BLaER1 treated with 17β-estradiol and CSF1 and Interleukin-3, amounts not matched to agents 10 nM and 100 nM (cell line): ENCODE measurements around the gene LHFPL2.

Experiments used
- H3K27ac ChIP-seq, 11 experiments: shearing (Covaris generic); formaldehyde crosslinking; 2 replicates each; pipeline ENCODE4 v1.8.1; 2022
- H3K27me3 ChIP-seq, 11 experiments: shearing (Covaris generic); formaldehyde crosslinking; 2 replicates each; pipeline ENCODE4 v1.8.1; 2022
- H3K36me3 ChIP-seq, 11 experiments: shearing (Covaris generic); formaldehyde crosslinking; 2 replicates each; pipeline ENCODE4 v1.8.1; 2022
- H3K4me1 ChIP-seq, 10 experiments: shearing (Covaris generic); formaldehyde crosslinking; 2 replicates each; pipeline ENCODE4 v1.8.1; 2022
- H3K4me2 ChIP-seq, 11 experiments: shearing (Covaris generic); formaldehyde crosslinking; 2 replicates each; pipeline ENCODE4 v1.8.1; 2022
- H3K4me3 ChIP-seq, 10 experiments: shearing (Covaris generic); formaldehyde crosslinking; 2 replicates each; pipeline ENCODE4 v1.8.1; 2022
- H3K9ac ChIP-seq, 11 experiments: shearing (Covaris generic); formaldehyde crosslinking; 2 replicates each; pipeline ENCODE4 v1.8.1; 2022
- H3K9me3 ChIP-seq, 11 experiments: shearing (Covaris generic); formaldehyde crosslinking; replicated peaks in 1 of 11; 2 replicates each; pipeline ENCODE4 v1.8.1; 2022
- H4K20me1 ChIP-seq, 11 experiments: shearing (Covaris generic); formaldehyde crosslinking; 2 replicates each; pipeline ENCODE4 v1.8.1; 2022
- Cebpa-rat ChIP-seq, 11 experiments: shearing (Covaris generic); IDR thresholded peaks; 2 replicates each; pipeline ENCODE4 v1.8.1; 2022

LHFPL2 gene

DNA sequence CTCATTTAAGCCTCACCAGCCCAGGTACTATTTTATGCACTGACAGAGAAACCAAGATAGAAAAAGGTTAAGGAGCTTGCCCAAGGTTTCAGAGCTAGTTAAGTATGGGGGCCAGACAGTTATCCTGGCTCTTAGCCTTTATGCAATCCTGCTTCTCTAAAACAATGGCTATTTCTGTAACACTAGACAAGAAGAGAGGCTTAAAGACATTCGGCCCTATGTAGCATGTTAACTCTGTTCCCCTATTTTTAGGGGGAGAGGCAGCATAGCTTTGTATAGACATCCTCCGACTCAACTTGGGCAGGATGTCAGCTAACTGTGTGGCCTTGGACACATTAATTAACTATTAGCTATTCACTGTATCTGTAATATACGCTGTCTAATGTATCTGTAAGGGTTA is 54.6 kb downstream of the LHFPL2 start:
- H3K9ac ChIP-seq, result no peak overlapping the region
- no peak for TF ChIP-seq Cebpa-rat (IDR thresholded peaks at IDR 0.05)
- no peaks in the 10 kb centered on the region for H3K27me3 ChIP-seq
- no peak overlapping the region for H3K4me3 ChIP-seq
- H4K20me1 ChIP-seq, result no peaks in the 10 kb centered on the region
- peaks cover 0 to 18% (median 0%) of the 10 kb centered on the region in 11 experiments; a peak in 3 of 22 replicates for H3K36me3 ChIP-seq
- H3K4me2 ChIP-seq, result peak overlapping the region in 3 of 11 experiments; percentile 55 to 61 (median 56); a peak in 5 of 22 replicates
- H3K9me3 ChIP-seq, result no peaks in the 10 kb centered on the region
- no peak overlapping the region for H3K27ac ChIP-seq
- H3K4me1 ChIP-seq, result peaks cover 0 to 90% (median 4%) of the 10 kb centered on the region in 10 experiments; a peak in 10 of 20 replicates

DNA sequence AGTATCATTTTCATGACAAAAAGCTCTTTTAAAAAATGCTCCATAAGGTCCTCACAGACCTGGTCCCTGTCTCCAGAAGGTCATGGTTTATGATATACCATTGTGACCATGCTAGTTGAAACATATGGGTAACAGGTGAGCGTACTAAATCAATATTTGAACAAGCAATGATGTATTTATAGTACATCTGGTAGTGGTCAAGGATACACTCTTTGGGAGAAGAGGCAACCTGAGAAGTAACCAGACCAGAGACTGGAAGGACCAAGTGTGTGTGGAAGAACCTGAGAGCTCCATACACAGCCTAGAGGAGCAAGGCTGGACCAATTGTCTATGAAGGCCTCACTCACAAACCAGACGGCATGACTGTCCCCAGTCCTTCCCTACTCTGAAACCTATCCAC is 55.1 kb downstream of the LHFPL2 start:
- H3K27me3 ChIP-seq, result no peaks in the 10 kb centered on the region
- H3K4me2 ChIP-seq, result peak overlapping the region in 4 of 11 experiments; percentile 26 to 61 (median 56); a peak in 6 of 22 replicates
- H3K9me3 ChIP-seq, result no peaks in the 10 kb centered on the region
- no peak for TF ChIP-seq Cebpa-rat (IDR thresholded peaks at IDR 0.05)
- no peak overlapping the region for H3K9ac ChIP-seq
- H3K4me1 ChIP-seq, result peaks cover 0 to 96% (median 4%) of the 10 kb centered on the region in 10 experiments; a peak in 10 of 20 replicates
- H3K27ac ChIP-seq, result no peak overlapping the region
- peaks cover 0 to 24% (median 0%) of the 10 kb centered on the region in 11 experiments; a peak in 3 of 22 replicates for H3K36me3 ChIP-seq
- H3K4me3 ChIP-seq, result no peak overlapping the region
- H4K20me1 ChIP-seq, result no peaks in the 10 kb centered on the region

DNA sequence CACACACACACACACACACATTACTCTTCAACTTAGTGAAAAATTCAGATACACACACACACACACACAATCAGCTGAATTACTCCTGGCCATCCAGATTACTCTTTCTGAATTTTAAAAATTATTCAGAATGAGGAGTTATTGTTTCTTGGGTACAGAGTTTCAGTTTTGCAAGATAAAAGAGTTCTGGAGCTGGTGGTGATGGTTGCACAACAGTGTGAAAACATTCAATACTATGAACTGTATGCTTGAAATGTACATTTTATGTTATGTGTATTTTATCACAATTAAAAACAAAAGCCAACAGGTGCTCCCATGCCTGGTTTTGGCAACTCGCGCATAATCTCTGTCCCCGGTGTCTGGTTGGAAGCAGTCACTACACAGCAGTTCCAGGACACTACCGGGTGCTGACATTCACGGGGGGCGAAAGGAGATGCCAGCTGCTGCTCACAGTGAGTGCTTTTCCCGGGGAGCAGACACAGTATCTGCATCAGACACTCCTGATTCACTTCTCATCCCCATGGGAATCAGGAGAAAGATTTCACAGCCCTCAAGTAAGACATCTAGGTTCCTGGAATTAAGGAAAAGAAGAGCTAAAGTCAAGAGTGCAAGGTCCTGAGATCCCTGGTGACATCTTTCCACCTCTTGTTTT is 55.7 kb downstream of the LHFPL2 start:
- no peaks in the 10 kb centered on the region for H3K9me3 ChIP-seq
- H3K9ac ChIP-seq, result no peak overlapping the region
- no peak for TF ChIP-seq Cebpa-rat (IDR thresholded peaks at IDR 0.05)
- H3K36me3 ChIP-seq, result peaks cover 0 to 26% (median 0%) of the 10 kb centered on the region in 11 experiments; a peak in 3 of 22 replicates
- peaks cover 0 to 97% (median 8%) of the 10 kb centered on the region in 10 experiments; a peak in 12 of 20 replicates for H3K4me1 ChIP-seq
- H3K27ac ChIP-seq, result no peak overlapping the region
- no peaks in the 10 kb centered on the region for H4K20me1 ChIP-seq
- H3K4me2 ChIP-seq, result peak overlapping the region in 5 of 11 experiments; percentile 18 to 61 (median 55); a peak in 8 of 22 replicates
- no peaks in the 10 kb centered on the region for H3K27me3 ChIP-seq
- no peak overlapping the region for H3K4me3 ChIP-seq

DNA sequence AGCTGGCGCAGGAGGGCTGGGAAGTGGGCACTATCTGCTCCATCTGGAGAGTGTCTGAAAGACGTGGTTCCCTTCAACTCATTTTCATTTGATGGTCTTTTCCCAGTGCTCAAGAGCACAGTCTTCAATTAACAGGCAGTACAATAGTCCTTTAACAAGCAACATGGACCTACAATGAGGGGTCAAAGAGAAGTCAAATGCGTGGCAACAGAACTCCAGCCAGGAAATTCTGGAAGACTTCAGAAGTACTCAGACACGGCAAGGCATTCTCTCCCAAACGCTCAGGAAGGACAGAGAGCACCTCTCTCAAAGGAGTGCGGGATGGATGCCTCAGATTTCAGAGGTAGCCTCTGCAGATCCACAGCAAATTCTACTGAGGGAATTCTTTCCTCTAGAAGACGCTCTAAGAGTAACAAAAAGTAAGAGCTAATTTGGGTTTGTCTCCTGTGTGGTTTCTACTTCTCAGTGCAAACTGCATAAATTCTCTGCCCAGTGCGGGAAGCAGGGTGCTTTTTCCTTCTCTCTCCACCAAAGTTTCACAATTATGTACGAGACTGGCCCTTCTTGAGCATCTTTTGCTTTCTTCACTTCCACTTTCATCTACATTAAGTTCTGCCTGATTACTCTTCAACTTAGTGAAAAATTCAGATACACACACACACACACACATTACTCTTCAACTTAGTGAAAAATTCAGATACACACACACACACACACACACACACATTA is 56.4 kb downstream of the LHFPL2 start:
- Histone ChIP-seq H4K20me1 (no peaks in the 10 kb centered on the region), H3K4me2 (peak overlapping the region in 5 of 11 experiments; percentile 50 to 61 (median 56); a peak in 10 of 22 replicates), H3K27me3 (no peaks in the 10 kb centered on the region), H3K27ac (peak overlapping the region in 4 of 11 experiments; percentile 12 to 35 (median 22); a peak in 7 of 22 replicates), H3K36me3 (peaks cover 0 to 26% (median 0%) of the 10 kb centered on the region in 11 experiments; a peak in 3 of 22 replicates), H3K9me3 (no peaks in the 10 kb centered on the region), H3K4me1 (peaks cover 0 to 97% (median 13%) of the 10 kb centered on the region in 10 experiments; a peak in 12 of 20 replicates), H3K9ac (no peak overlapping the region), H3K4me3 (no peak overlapping the region)
- no peak for TF ChIP-seq Cebpa-rat (IDR thresholded peaks at IDR 0.05)

DNA sequence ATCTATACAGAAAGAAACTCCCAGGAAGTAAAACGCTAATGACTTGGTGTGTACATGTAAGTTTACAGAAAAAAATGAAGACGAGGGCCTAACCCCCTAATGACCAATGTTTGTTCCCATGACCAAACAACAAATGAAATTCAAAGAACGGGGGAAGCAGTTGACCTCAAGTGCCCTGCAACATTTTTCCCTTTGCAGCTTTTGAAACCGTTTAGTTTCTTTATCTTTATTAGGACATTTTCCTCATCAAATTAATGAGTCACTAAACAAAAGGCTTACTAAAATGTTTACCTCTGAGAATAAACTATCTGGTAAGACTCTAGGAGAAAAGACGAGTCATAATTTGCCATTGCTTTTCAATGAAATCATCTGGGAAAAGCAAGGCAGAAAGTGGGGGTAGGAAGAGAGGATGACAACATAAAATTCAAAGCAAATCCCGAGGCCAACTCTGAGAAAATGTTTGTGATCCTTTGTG is 57.4 kb downstream of the LHFPL2 start:
- Histone ChIP-seq H4K20me1 (no peaks in the 10 kb centered on the region), H3K27me3 (no peaks in the 10 kb centered on the region), H3K9me3 (0 out of 22 replicates have a peak, but pooled peaks cover 0 to 2% (median 0%) of the 10 kb centered on the region in 11 experiments), H3K36me3 (peaks cover 0 to 26% (median 0%) of the 10 kb centered on the region in 11 experiments; a peak in 3 of 22 replicates), H3K4me1 (peaks cover 0 to 97% (median 17%) of the 10 kb centered on the region in 10 experiments; a peak in 13 of 20 replicates), H3K4me3 (no peak overlapping the region), H3K4me2 (peak overlapping the region in 5 of 11 experiments; percentile 50 to 61 (median 56); a peak in 10 of 22 replicates), H3K9ac (no peak overlapping the region), H3K27ac (peak overlapping the region in 3 of 11 experiments; percentile 12 to 24 (median 19); a peak in 3 of 22 replicates)
- TF ChIP-seq Cebpa-rat (IDR thresholded peaks at IDR 0.05), result no peak

DNA sequence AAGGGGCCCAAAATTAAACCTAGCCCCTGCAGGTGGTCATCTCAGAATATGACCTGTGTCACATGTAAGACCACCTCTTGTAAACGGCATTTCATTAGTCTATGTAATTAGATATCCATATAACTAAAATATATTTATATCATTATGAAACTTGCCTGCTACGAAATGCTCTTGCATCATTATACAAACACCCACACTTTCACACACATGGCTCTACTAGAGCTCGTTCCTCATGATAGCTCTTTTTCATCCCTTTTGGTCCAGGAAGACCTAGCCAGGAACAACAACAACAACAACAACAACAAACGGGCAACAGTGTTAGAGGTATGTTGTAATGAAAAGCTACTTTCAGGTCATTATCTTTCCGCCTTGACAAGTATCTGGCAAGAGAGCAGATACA is 58.6 kb downstream of the LHFPL2 start:
- H4K20me1 ChIP-seq, result no peaks in the 10 kb centered on the region
- peak overlapping the region in 2 of 11 experiments; percentile 34 to 61; a peak in 4 of 22 replicates for H3K4me2 ChIP-seq
- peaks cover 0 to 97% (median 22%) of the 10 kb centered on the region in 10 experiments; a peak in 13 of 20 replicates for H3K4me1 ChIP-seq
- no peak overlapping the region for H3K4me3 ChIP-seq
- no peak overlapping the region for H3K27ac ChIP-seq
- H3K9ac ChIP-seq, result no peak overlapping the region
- peaks cover 0 to 27% (median 0%) of the 10 kb centered on the region in 11 experiments; a peak in 4 of 22 replicates for H3K36me3 ChIP-seq
- no peaks in the 10 kb centered on the region for H3K27me3 ChIP-seq
- peaks cover 0 to 13% (median 8%) of the 10 kb centered on the region in 11 experiments; a peak in 11 of 22 replicates for H3K9me3 ChIP-seq
- no peak for TF ChIP-seq Cebpa-rat (IDR thresholded peaks at IDR 0.05)

DNA sequence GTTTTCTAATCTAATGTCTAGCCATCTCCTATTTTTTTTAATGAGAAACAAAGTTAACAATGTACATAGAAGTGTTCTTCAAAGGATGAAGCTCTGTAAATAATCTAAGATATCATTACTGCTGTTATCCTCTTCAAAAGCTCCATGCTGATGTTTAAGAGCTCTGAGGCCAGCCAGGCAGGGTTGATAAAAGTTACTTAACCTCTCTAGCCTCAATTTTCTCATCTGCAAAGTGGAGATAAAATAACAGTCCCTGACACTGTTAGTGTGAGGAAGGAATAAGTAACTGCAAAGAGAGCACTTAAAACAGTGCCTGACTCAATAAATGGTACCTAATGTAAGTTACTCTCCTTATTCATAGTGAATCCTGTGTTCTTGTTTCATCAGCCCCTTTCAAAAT is 60.1 kb downstream of the LHFPL2 start:
- no peak overlapping the region; a peak in 2 of 22 replicates for H3K27ac ChIP-seq
- H3K9me3 ChIP-seq, result peaks cover 0 to 16% (median 11%) of the 10 kb centered on the region in 11 experiments; a peak in 11 of 22 replicates
- no peak overlapping the region for H3K9ac ChIP-seq
- H3K4me3 ChIP-seq, result no peak overlapping the region
- no peaks in the 10 kb centered on the region for H4K20me1 ChIP-seq
- TF ChIP-seq Cebpa-rat (IDR thresholded peaks at IDR 0.05), result no peak
- H3K36me3 ChIP-seq, result peaks cover 0 to 26% (median 0%) of the 10 kb centered on the region in 11 experiments; a peak in 4 of 22 replicates
- H3K4me1 ChIP-seq, result peaks cover 0 to 83% (median 22%) of the 10 kb centered on the region in 10 experiments; a peak in 13 of 20 replicates
- H3K27me3 ChIP-seq, result no peaks in the 10 kb centered on the region
- peak overlapping the region in 4 of 11 experiments; percentile 60 to 76 (median 61); a peak in 8 of 22 replicates for H3K4me2 ChIP-seq

DNA sequence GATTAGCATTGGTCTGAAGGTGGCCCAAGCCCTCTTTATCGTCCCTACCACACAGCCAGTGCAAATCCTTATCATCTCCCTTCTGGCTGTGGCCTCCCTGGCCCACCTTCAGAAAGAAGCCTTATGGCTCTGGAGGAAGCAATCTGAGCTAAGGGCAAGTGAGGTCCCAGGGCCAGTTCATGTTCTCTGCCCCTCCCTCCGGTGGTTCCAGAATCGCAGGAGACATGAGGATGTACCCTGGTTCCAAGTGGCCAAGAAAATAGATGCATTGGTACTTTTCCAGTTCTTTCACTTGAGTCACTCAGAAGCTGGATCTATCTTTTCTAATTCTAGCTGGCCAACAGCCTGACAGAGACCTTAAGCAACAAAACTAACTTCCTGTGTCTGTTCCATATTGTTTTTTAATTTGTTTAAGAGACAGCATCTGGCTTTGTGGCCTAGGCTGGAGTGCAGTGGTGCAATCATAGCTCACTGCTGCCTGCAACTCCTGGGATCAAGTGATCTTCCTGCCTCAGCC is 60.7 kb downstream of the LHFPL2 start:
- Histone ChIP-seq H3K36me3 (peaks cover 0 to 26% (median 0%) of the 10 kb centered on the region in 11 experiments; a peak in 4 of 22 replicates), H3K27ac (peak overlapping the region in 4 of 11 experiments; percentile 7 to 16 (median 8); a peak in 5 of 22 replicates), H3K4me1 (peaks cover 0 to 76% (median 22%) of the 10 kb centered on the region in 10 experiments; a peak in 13 of 20 replicates), H3K9me3 (peaks cover 0 to 16% (median 11%) of the 10 kb centered on the region in 11 experiments; a peak in 11 of 22 replicates), H3K4me3 (no peak overlapping the region), H3K9ac (no peak overlapping the region), H3K27me3 (no peaks in the 10 kb centered on the region), H3K4me2 (peak overlapping the region in 7 of 11 experiments; percentile 4 to 76 (median 60); a peak in 11 of 22 replicates), H4K20me1 (no peaks in the 10 kb centered on the region)
- TF ChIP-seq Cebpa-rat (IDR thresholded peaks at IDR 0.05), result no peak
